ENCODE measurements around the gene QRFPR. TPM values are rescaled to one million over a fixed set of nuclear protein-coding genes. Genes with fewer than 3 reads are reported as not detected.

QRFPR gene
- total and polyA plus RNA-seq, 10 of the 15 experiments (the other 5 are each of a cell fraction or from before 2014, with no cell fraction given), result not detected

- no peak overlapping the region for H3K4me3 ChIP-seq
- CTCF ChIA-PET, result interaction anchor here (0.6 to 1.4 kb wide), 4 partner anchors 12 to 1692 kb away, joined by 3 to 4 read pairs (median 3); no protein-coding TSS in a partner anchor
- FAIRE-seq (no peak), DNase-seq (ENCODE audit: low read depth, low spot score) (no peak), ATAC-seq (no peak)
- POLR2A ChIA-PET, result no interaction called here
- H3K4me2 ChIP-seq (ENCODE audit: control insufficient read depth, insufficient read depth), result no peak overlapping the region
- no peaks in the 10 kb centered on the region for H3K79me2 ChIP-seq (ENCODE audit: control insufficient read depth, insufficient read depth, low read length)
- H3K9me3 ChIP-seq (replicated peaks; ENCODE audit: control insufficient read depth, insufficient read depth, low read length), result no peaks in the 10 kb centered on the region
- H3K27me3 ChIP-seq (replicated peaks in 1 of 2; ENCODE audit: control insufficient read depth in 2 of 2, insufficient read depth in 2 of 2, low read length in 1 of 2), result no peaks in the 10 kb centered on the region
- SMC1A ChIA-PET (ENCODE audit: uncharacterized antibody, unreplicated experiment), result interaction anchor here (0.6 to 1.4 kb wide), 2 partner anchors 12 to 242 kb away, joined by 3 to 4 read pairs; no protein-coding TSS in a partner anchor
- H2AFZ ChIP-seq (ENCODE audit: control insufficient read depth, low read depth, low read length), result no peak overlapping the region
- RAD21 ChIA-PET (ENCODE audit: unreplicated experiment), result no interaction called here
- intact Hi-C loops (cut with micrococcal nuclease; ENCODE audit: unreplicated experiment), result no loop called here
- no peak overlapping the region for H3K27ac ChIP-seq (ENCODE audit: control insufficient read depth, insufficient read depth)
- no peak overlapping the region for H3K9ac ChIP-seq (ENCODE audit: control insufficient read depth, insufficient read depth, low read length)
- no peaks in the 10 kb centered on the region for H4K20me1 ChIP-seq (ENCODE audit: control insufficient read depth, insufficient read depth)
- TF ChIP-seq YY1 (IDR thresholded peaks at IDR 0.05; ENCODE audit: low read depth, low read length) (no peak), RELA (IDR thresholded peaks at IDR 0.05; ENCODE audit: borderline replicate concordance, partially characterized antibody) (no peak), HDGF (IDR thresholded peaks at IDR 0.05) (no peak), POLR2AphosphoS5 (IDR thresholded peaks at IDR 0.05; ENCODE audit: low read length) (no peak), RB1 (IDR thresholded peaks at IDR 0.05; ENCODE audit: borderline replicate concordance) (no peak), NR2C2 (IDR thresholded peaks at IDR 0.05; ENCODE audit: borderline replicate concordance, control insufficient read depth, insufficient read length, low read depth) (no peak), E2F8 (IDR thresholded peaks at IDR 0.05; ENCODE audit: low read depth, partially characterized antibody) (no peak), HCFC1 (IDR thresholded peaks at IDR 0.05; ENCODE audit: low read length) (no peak), USF2 (IDR thresholded peaks at IDR 0.05; ENCODE audit: borderline replicate concordance, low read depth, low read length) (no peak), PAX8 (IDR thresholded peaks at IDR 0.05) (no peak), RUNX3 (IDR thresholded peaks at IDR 0.05; ENCODE audit: low read length) (no peak), ZNF384 (IDR thresholded peaks at IDR 0.05; ENCODE audit: borderline replicate concordance, low read depth, low read length) (no peak), USF1 (IDR thresholded peaks at IDR 0.05; ENCODE audit: borderline replicate concordance, extremely low read length, insufficient read depth, low read depth, low read length) (no peak)
- H3K4me1 ChIP-seq (ENCODE audit: control insufficient read depth, insufficient read depth, low read length), result no peaks in the 10 kb centered on the region
- in situ Hi-C loops (cut with MboI), result no loop called here
- 5% methylated on average over 1 of the region's 1 CpG for WGBS (ENCODE audit: insufficient coverage, insufficient replicate concordance, low lambda C conversion rate, missing lambda C conversion rate)
- no TSS peak for BruUV-seq (replicated peaks)
- H3K36me3 ChIP-seq (ENCODE audit: control insufficient read depth in 2 of 2, insufficient read depth in 2 of 2, low read length in 1 of 2), result no peaks in the 10 kb centered on the region
Observed at GRCh38 chr4:121397941-121398601, 17.3 kb upstream of the QRFPR start.

Measured in GM12878 (cell line).